ENCODE measurements around the gene PREPL.

DNA sequence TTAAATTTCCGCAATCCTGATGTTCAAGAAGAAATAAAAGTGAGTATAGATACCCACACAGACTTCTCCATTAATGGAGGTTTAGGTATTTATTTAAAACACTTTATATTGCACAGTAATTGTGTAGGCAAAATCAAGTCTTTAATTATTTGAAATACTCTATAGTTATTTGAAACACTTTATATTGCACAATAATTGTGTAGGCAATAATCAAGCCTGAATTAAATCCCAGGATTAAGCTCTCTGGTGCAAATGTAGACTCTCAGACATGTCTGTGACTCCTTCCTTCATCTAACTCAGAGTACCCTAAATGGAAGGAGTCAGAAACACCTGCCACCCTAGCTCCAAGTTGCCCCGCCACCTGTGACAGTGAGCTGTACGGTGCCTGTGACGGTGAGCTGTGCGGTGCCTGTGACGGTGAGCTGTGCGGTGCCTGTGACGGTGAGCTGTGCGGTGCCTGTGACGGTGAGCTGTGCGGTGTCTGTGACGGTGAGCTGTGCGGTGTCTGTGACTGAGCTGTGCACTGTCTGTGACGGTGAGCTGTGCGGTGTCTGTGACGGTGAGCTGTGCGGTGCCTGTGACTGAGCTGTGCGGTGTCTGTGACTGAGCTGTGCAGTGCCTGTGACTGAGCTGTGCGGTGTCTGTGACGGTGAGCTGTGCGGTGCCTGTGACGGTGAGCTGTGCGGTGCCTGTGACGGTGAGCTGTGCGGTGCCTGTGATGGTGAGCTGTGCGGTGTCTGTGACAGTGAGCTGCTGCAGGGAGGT is 75.0 kb downstream of the PREPL start:
- TF ChIP-seq EZH2 (IDR thresholded peaks at IDR 0.05; ENCODE audit: borderline replicate concordance, low read depth, low read length, poor library complexity, severe bottlenecking): no peak
- TF ChIP-seq, protein P1, sequence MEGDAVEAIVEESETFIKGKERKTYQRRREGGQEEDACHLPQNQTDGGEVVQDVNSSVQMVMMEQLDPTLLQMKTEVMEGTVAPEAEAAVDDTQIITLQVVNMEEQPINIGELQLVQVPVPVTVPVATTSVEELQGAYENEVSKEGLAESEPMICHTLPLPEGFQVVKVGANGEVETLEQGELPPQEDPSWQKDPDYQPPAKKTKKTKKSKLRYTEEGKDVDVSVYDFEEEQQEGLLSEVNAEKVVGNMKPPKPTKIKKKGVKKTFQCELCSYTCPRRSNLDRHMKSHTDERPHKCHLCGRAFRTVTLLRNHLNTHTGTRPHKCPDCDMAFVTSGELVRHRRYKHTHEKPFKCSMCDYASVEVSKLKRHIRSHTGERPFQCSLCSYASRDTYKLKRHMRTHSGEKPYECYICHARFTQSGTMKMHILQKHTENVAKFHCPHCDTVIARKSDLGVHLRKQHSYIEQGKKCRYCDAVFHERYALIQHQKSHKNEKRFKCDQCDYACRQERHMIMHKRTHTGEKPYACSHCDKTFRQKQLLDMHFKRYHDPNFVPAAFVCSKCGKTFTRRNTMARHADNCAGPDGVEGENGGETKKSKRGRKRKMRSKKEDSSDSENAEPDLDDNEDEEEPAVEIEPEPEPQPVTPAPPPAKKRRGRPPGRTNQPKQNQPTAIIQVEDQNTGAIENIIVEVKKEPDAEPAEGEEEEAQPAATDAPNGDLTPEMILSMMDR (conservative IDR thresholded peaks at IDR 0.05; ENCODE audit: low read depth, low read length): no peak
